HG03280 (cell line): ENCODE results near the gene COASY.
"Not testable (repeated sequence)": the region's sequence is repeated elsewhere in the genome, so short reads cannot be mapped to it uniquely, and the experiment has no call there.

Experiments used
- ATAC-seq: cut with Tn5 transposase; IDR thresholded peaks from one replicate; pipeline ENCODE4 v1.9.1; 2021; ENCODE audit warnings: mild to moderate bottlenecking, moderate library complexity; ENCODE audit not compliant: unreplicated experiment

Gene COASY

GRCh38 chr17:42552736-42553135, 9.2 kb upstream of the COASY start, which contains the start of gene HSD17B1:
Gene HSD17B1 (plus strand): TSS chr17:42552923. CDS start chr17:42552934, 11 bp downstream.
- not testable (repeated sequence) for ATAC-seq

GRCh38 chr17:42553161-42553818, 8.7 kb upstream of the COASY start:
- no peak for ATAC-seq

GRCh38 chr17:42553866-42554249, 8.1 kb upstream of the COASY start:
- ATAC-seq = no peak

GRCh38 chr17:42554250-42555121, 7.5 kb upstream of the COASY start:
- peak; percentile 73 for ATAC-seq

GRCh38 chr17:42555122-42555622, 6.8 kb upstream of the COASY start:
- ATAC-seq = no peak

GRCh38 chr17:42555961-42556617, 5.9 kb upstream of the COASY start:
- ATAC-seq = not testable (repeated sequence)

GRCh38 chr17:42559075-42559474, 2.9 kb upstream of the COASY start:
- ATAC-seq = no peak

- ATAC-seq = no peak
These were observed 1.7 kb upstream of the COASY start for GRCh38 chr17:42560246-42560645.

- ATAC-seq = no peak
These were observed 617 bp downstream of the COASY start for GRCh38 chr17:42562388-42563142.

GRCh38 chr17:42563143-42563509, 1.2 kb downstream of the COASY start:
- no peak for ATAC-seq

- ATAC-seq = no peak
These were observed 1.6 kb downstream of the COASY start for GRCh38 chr17:42563543-42563942.

- no peak for ATAC-seq
These were observed 2.0 kb downstream of the COASY start for GRCh38 chr17:42563950-42564349.

GRCh38 chr17:42564815-42565522, 3.0 kb downstream of the COASY start:
- no peak for ATAC-seq

GRCh38 chr17:42565523-42566214, 3.7 kb downstream of the COASY start:
- no peak for ATAC-seq

GRCh38 chr17:42566215-42566882, 4.4 kb downstream of the COASY start:
- ATAC-seq = no peak

GRCh38 chr17:42566883-42567573, 5.1 kb downstream of the COASY start, which contains the start of gene MLX:
Gene MLX (plus strand): TSS chr17:42567100. CDS start chr17:42567125, 25 bp downstream.
- no peak for ATAC-seq

- ATAC-seq = no peak
These were observed 6.6 kb downstream of the COASY start for GRCh38 chr17:42568341-42569111.
